T-cell (primary cell): Measurements from ENCODE around the gene CST7. TPM values are rescaled to one million over a fixed set of nuclear protein-coding genes. Genes with fewer than 3 reads are reported as not detected.

Source experiments
- ATAC-seq, 4 experiments: fragments of 200-7000 bp in 3 of 4; fragments of 150-1000 bp in 1 of 4; cut with Tn5 transposase; replicated peaks in 1 of 4; 1 replicate in 3 of 4; 2 replicates in 1 of 4; pipeline ENCODE4 v1.10.0; 2021; ENCODE audit warnings: moderate library complexity in 3 of 4, mild to moderate bottlenecking in 2 of 4, moderate number of reproducible peaks in 1 of 4
- CTCF ChIA-PET, 2 donors: fragments of 300-600 bp; sonication (Branson Sonifier 250); formaldehyde crosslinking; loops; one replicate each; lab custom pipeline; 2022; ENCODE audit warnings: antibody characterized with exemption in 2 of 2; lab: Charles Lee
- POLR2A ChIA-PET, 2 donors: fragments of 300-600 bp; sonication (Branson Sonifier 250); formaldehyde crosslinking; loops; one replicate each; lab custom pipeline; 2022; ENCODE audit warnings: antibody characterized with exemption in 2 of 2; lab: Charles Lee
- DNase-seq, 35 experiments: peaks; one replicate each; pipeline versions ENCODE4 v3.0.0 to v3.0.0-alpha.2; 2013 to 2023
- H3K27ac ChIP-seq: one replicate; pipeline ENCODE4 v1.5.1; 2013; ENCODE audit warnings: low read length
- H3K27me3 ChIP-seq, 2 experiments: replicated peaks in 1 of 2; 1 replicate in 1 of 2; 2 replicates in 1 of 2; pipeline versions ENCODE4 v1.6.1 to v1.7.0; 2013; ENCODE audit warnings: low read length in 1 of 2, mixed read lengths in 1 of 2; ENCODE audit not compliant: control insufficient read depth in 2 of 2, insufficient read depth in 2 of 2; ENCODE audit errors: extremely low read depth in 1 of 2
- H3K36me3 ChIP-seq, 2 donors: 1 replicate in 1 of 2; 2 replicates in 1 of 2; pipeline versions ENCODE4 v1.6.1 to v1.7.0; 2013; ENCODE audit warnings: low read length in 1 of 2; ENCODE audit not compliant: control insufficient read depth in 2 of 2, insufficient read depth in 1 of 2; ENCODE audit errors: extremely low read depth in 1 of 2
- H3K4me1 ChIP-seq, 2 experiments: 1 replicate in 1 of 2; 2 replicates in 1 of 2; pipeline versions ENCODE4 v1.6.1 to v1.7.0; 2013; ENCODE audit warnings: low read length in 2 of 2, mixed read lengths in 1 of 2; ENCODE audit not compliant: insufficient read depth in 2 of 2, control insufficient read depth in 1 of 2; ENCODE audit errors: extremely low read depth in 1 of 2
- H3K4me3 ChIP-seq, 2 donors: 1 replicate in 1 of 2; 2 replicates in 1 of 2; pipeline versions ENCODE4 v1.5.1 to v1.7.0; 2013; ENCODE audit warnings: mild to moderate bottlenecking in 2 of 2, low read length in 1 of 2, moderate library complexity in 1 of 2; ENCODE audit not compliant: control insufficient read depth in 1 of 2; ENCODE audit errors: extremely low read depth in 1 of 2
- H3K9me3 ChIP-seq: 2 replicates; pipeline ENCODE4 v1.7.0; 2013
- H3K27ac Mint-ChIP-seq, 2 donors: one replicate each; pipeline ENCODE4 v1.8.0; 2020 to 2021; ENCODE audit warnings: mild to moderate bottlenecking in 2 of 2, mixed read lengths in 2 of 2
- H3K27me3 Mint-ChIP-seq, 2 donors: one replicate each; pipeline ENCODE4 v1.8.0; 2021 to 2022; ENCODE audit warnings: mixed read lengths in 2 of 2
- H3K36me3 Mint-ChIP-seq: one replicate; pipeline ENCODE4 v1.8.0; 2021; ENCODE audit warnings: mixed read lengths
- H3K4me1 Mint-ChIP-seq, 3 donors: one replicate each; pipeline ENCODE4 v1.8.0; 2020 to 2022; ENCODE audit warnings: mixed read lengths in 3 of 3, mild to moderate bottlenecking in 1 of 3
- H3K4me3 Mint-ChIP-seq, 3 donors: one replicate each; pipeline ENCODE4 v1.8.0; 2020 to 2022; ENCODE audit warnings: mild to moderate bottlenecking in 3 of 3, mixed read lengths in 3 of 3, moderate library complexity in 3 of 3
- H3K9me3 Mint-ChIP-seq, 3 donors: one replicate each; pipeline ENCODE4 v1.8.0; 2020 to 2022; ENCODE audit warnings: mixed read lengths in 3 of 3
- WGBS: methylation state at CpG from one replicate; pipeline ENCODE4 v1.1.5; 2013; ENCODE audit warnings: missing lambda C conversion rate; ENCODE audit not compliant: insufficient coverage; 5-methylcytosine and 5-hydroxymethylcytosine counted together
- total RNA-seq, 35 experiments: library from RNA in 6 of 35; stranded (reverse) in 6 of 35; fragments of 120-200 nt in 1 of 35; gene quantifications; one replicate each; pipeline versions ENCODE4 v1.2.1 to v1.2.4 and lab custom pipeline; 2013 to 2026

Gene CST7, protein sequence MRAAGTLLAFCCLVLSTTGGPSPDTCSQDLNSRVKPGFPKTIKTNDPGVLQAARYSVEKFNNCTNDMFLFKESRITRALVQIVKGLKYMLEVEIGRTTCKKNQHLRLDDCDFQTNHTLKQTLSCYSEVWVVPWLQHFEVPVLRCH
- total RNA-seq = 10 to 100 TPM; 22.8 to 92.0 (median 46.2) TPM
- 173 TPM for total RNA-seq (2013)
- 11.8 to 100 (median 39.5) reads per million in 29 experiments for total RNA-seq (lab: John Stamatoyannopoulos, UW)

- Mint-ChIP-seq H3K27me3 (no peaks in the 10 kb centered on the region), H3K4me3 (peak within 1 kb of the TSS; percentile 69 to 85 (median 80)), H3K4me1 (peaks cover 43 to 69% (median 51%) of the 10 kb centered on the region in 3 donors), H3K9me3 (peaks cover 15 to 28% (median 19%) of the 10 kb centered on the region in 3 donors), H3K36me3 (peaks cover 23% of the 10 kb centered on the region), H3K27ac (peak within 1 kb of the TSS; percentile 87 to 93)
- ATAC-seq (peak; percentile 89 to 95 (median 92)), DNase-seq (peak; percentile 64 to 91 (median 83))
- H3K36me3 ChIP-seq = peaks cover 0 to 22% of the 10 kb centered on the region in 2 donors
- WGBS = 21% methylated on average over 13 of the region's 20 CpGs
- H3K4me3 ChIP-seq = peak within 1 kb of the TSS in 1 of 2 donors; percentile 87
- CTCF ChIA-PET = interaction anchor here in 1 of 2 donors (0.5 to 1.0 kb wide), 3 partner anchors 12 to 739 kb away, joined by 3 to 10 read pairs (median 5); no protein-coding TSS in a partner anchor
- POLR2A ChIA-PET = interaction anchor here in 1 of 2 donors (1.6 kb wide), 1 partner anchor 12 kb away, joined by 5 read pairs; no protein-coding TSS in a partner anchor
- H3K27me3 ChIP-seq = no peaks in the 10 kb centered on the region
- H3K9me3 ChIP-seq = no peaks in the 10 kb centered on the region
- H3K27ac ChIP-seq = peak within 1 kb of the TSS; percentile 95
- H3K4me1 ChIP-seq = peaks cover 5 to 56% of the 10 kb centered on the region in 2 experiments
These were observed at the start of gene CST7 for GRCh38 chr20:24948939-24949679. CST7 (plus strand) TSS chr20:24949269; CDS start chr20:24949506, 237 bp downstream.

- ChIA-PET CTCF (no interaction called here), POLR2A (no interaction called here)
- H3K36me3 Mint-ChIP-seq = peaks cover 9% of the 10 kb centered on the region
- WGBS = no CpG with 5 or more reads among the region's 1 CpG
- no peak overlapping the region for H3K4me3 Mint-ChIP-seq
- H3K27ac Mint-ChIP-seq = no peak overlapping the region
- H3K4me1 Mint-ChIP-seq = no peaks in the 10 kb centered on the region
- Histone ChIP-seq H3K4me3 (no peak overlapping the region), H3K9me3 (peaks cover 3% of the 10 kb centered on the region), H3K27ac (no peak overlapping the region), H3K36me3 (no peaks in the 10 kb centered on the region), H3K4me1 (no peaks in the 10 kb centered on the region), H3K27me3 (peaks cover 0 to 11% of the 10 kb centered on the region in 2 experiments)
- H3K27me3 Mint-ChIP-seq = no peaks in the 10 kb centered on the region
- DNase-seq (no peak), ATAC-seq (no peak)
- peaks cover 0 to 14% (median 12%) of the 10 kb centered on the region in 3 donors for H3K9me3 Mint-ChIP-seq
These were observed 42.3 kb upstream of the CST7 start for GRCh38 chr20:24906806-24907205.

- no peak for ATAC-seq
- POLR2A ChIA-PET = no interaction called here
These were observed 40.4 kb upstream of the CST7 start for GRCh38 chr20:24908642-24909041.

DNA sequence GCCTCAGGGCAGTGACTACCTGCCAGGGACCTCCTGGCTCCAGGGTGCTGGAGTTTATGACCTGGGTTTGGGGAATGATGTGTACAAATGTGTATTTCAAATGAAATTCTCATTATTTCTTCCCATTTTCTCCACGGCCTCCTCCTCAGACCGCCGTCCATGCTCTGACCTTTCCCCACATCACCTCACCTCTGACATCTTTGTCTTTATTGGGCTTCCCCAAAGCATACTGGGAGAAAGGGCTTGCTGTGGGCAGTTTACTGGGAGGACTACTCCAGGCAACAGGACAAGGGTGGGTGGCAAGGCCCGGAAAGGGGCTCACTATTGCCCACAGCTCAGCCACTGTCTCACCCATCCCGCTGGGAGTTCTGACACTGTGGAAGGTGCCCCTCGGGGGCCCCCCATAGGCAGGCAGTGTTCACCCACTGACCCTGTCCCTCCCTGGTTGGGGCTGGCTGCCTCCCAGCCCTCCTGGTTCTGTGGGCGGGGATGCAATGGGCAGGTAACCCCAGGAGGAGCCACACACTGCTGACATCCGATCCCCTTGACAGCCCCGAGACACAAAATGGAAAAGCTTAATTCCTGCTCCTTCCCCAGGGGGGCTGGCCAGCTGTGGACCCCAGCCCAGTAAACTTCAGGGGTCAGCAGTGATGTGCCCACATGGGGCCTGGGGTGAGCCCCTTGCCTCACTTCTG is 39.8 kb upstream of the CST7 start:
- Histone ChIP-seq H3K27ac (no peak overlapping the region), H3K27me3 (peaks cover 0 to 19% of the 10 kb centered on the region in 2 experiments), H3K4me3 (no peak overlapping the region), H3K4me1 (no peaks in the 10 kb centered on the region), H3K9me3 (peaks cover 3% of the 10 kb centered on the region), H3K36me3 (no peaks in the 10 kb centered on the region)
- H3K4me3 Mint-ChIP-seq = no peak overlapping the region
- WGBS = 89% methylated on average over 5 of the region's 9 CpGs
- peaks cover 9% of the 10 kb centered on the region for H3K36me3 Mint-ChIP-seq
- H3K27ac Mint-ChIP-seq = no peak overlapping the region
- POLR2A ChIA-PET = no interaction called here
- H3K9me3 Mint-ChIP-seq = peaks cover 0 to 14% (median 12%) of the 10 kb centered on the region in 3 donors
- CTCF ChIA-PET = no interaction called here
- no peak for DNase-seq
- no peaks in the 10 kb centered on the region for H3K4me1 Mint-ChIP-seq
- no peak for ATAC-seq
- H3K27me3 Mint-ChIP-seq = no peaks in the 10 kb centered on the region

More at GRCh38 chr20:24908642-24909041, 40.4 kb upstream of the CST7 start:
- DNase-seq = no peak
- Mint-ChIP-seq H3K4me3 (no peak overlapping the region), H3K27me3 (no peaks in the 10 kb centered on the region), H3K4me1 (no peaks in the 10 kb centered on the region), H3K36me3 (peaks cover 9% of the 10 kb centered on the region), H3K27ac (no peak overlapping the region), H3K9me3 (peaks cover 0 to 14% (median 12%) of the 10 kb centered on the region in 3 donors)
- H3K9me3 ChIP-seq = peaks cover 3% of the 10 kb centered on the region
- CTCF ChIA-PET = no interaction called here
- no peak overlapping the region for H3K4me3 ChIP-seq
- peaks cover 0 to 19% of the 10 kb centered on the region in 2 experiments for H3K27me3 ChIP-seq
- H3K36me3 ChIP-seq = no peaks in the 10 kb centered on the region
- WGBS = 100% methylated on average over 1 of the region's 1 CpG
- no peaks in the 10 kb centered on the region for H3K4me1 ChIP-seq
- H3K27ac ChIP-seq = no peak overlapping the region

GRCh38 chr20:24909861-24910260 is 39.2 kb upstream of the CST7 start:
- no CpG with 5 or more reads among the region's 4 CpGs for WGBS
- no peaks in the 10 kb centered on the region for H3K4me1 Mint-ChIP-seq
- DNase-seq (no peak), ATAC-seq (no peak)
- H3K27ac Mint-ChIP-seq = no peak overlapping the region
- H3K9me3 Mint-ChIP-seq = peaks cover 0 to 14% (median 12%) of the 10 kb centered on the region in 3 donors
- POLR2A ChIA-PET = no interaction called here
- no peak overlapping the region for H3K4me3 Mint-ChIP-seq
- Histone ChIP-seq H3K27ac (no peak overlapping the region), H3K36me3 (no peaks in the 10 kb centered on the region), H3K27me3 (peaks cover 0 to 19% of the 10 kb centered on the region in 2 experiments), H3K4me1 (no peaks in the 10 kb centered on the region), H3K9me3 (peaks cover 3% of the 10 kb centered on the region), H3K4me3 (no peak overlapping the region)
- peaks cover 9% of the 10 kb centered on the region for H3K36me3 Mint-ChIP-seq
- CTCF ChIA-PET = no interaction called here
- no peaks in the 10 kb centered on the region for H3K27me3 Mint-ChIP-seq

- Histone ChIP-seq H3K27ac (no peak overlapping the region), H3K4me3 (no peak overlapping the region), H3K4me1 (no peaks in the 10 kb centered on the region), H3K9me3 (peaks cover 3% of the 10 kb centered on the region), H3K36me3 (no peaks in the 10 kb centered on the region), H3K27me3 (peaks cover 0 to 19% of the 10 kb centered on the region in 2 experiments)
- H3K27ac Mint-ChIP-seq = no peak overlapping the region
- H3K9me3 Mint-ChIP-seq = peaks cover 0 to 14% (median 12%) of the 10 kb centered on the region in 3 donors
- CTCF ChIA-PET = interaction anchor here in 1 of 2 donors (0.6 kb wide), 1 partner anchor 1021 kb away, joined by 3 read pairs; no protein-coding TSS in a partner anchor
- ATAC-seq (no peak), DNase-seq (no peak)
- H3K4me1 Mint-ChIP-seq = no peaks in the 10 kb centered on the region
- POLR2A ChIA-PET = interaction anchor here in 1 of 2 donors (0.5 kb wide), 1 partner anchor 804 kb away, joined by 3 read pairs; no protein-coding TSS in a partner anchor
- no peak overlapping the region for H3K4me3 Mint-ChIP-seq
- WGBS = 74% methylated on average over 3 of the region's 3 CpGs
- H3K36me3 Mint-ChIP-seq = peaks cover 9% of the 10 kb centered on the region
- H3K27me3 Mint-ChIP-seq = no peaks in the 10 kb centered on the region
These were observed 38.6 kb upstream of the CST7 start for GRCh38 chr20:24910461-24910860.
